T-helper 1 cell (primary cell): ENCODE results near the gene TMEM213.

Experiments used
- DNase-seq, 5 donors: peaks; one replicate each; pipeline ENCODE4 v3.0.0-alpha.2; 2012 to 2020

TMEM213 gene

GRCh38 chr7:138843632-138844580, 46.1 kb downstream of the TMEM213 start:
- no peak for DNase-seq

- no peak for DNase-seq
These were observed 47.9 kb downstream of the TMEM213 start for GRCh38 chr7:138845711-138846110.

GRCh38 chr7:138848056-138848980, 50.5 kb downstream of the TMEM213 start:
- DNase-seq: no peak

DNA sequence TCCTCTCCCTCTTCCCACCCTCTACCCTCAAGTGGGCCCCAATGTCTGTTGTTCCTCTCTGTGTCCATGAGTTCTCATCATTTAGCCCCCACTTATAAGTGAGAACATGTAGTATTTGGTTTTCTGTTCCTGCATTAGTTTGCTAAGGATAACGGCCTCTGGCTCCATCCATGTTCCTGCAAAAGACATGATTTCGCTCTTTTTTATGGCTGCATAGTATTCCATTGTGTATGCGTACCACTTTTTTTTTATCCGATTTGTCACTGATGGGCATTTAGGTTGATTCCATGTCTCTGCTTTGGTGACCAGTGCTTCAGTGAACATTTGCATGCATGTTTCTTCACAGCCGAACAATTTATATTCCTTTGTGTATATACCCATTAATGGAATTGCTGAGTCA, 51.9 kb downstream of the TMEM213 start:
- DNase-seq: no peak

DNA sequence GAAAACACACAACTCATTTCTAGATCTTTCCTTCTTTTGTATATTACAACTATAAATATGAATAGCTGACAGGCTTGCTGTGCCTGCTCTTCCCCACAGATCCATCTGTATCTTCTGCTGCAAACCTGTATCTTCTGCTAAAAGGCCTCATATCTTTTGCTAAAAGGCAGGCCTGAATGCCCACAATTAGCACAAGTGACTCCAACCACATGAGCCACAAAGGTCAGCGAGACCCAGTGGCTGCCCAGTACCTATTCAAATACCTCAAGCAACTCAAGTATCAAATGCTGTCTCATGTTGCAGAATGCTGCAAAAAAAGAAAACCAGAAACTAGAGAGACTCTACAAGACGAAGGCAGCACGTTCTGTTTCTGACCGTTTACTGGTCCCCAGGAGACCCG, 54.7 kb downstream of the TMEM213 start:
- DNase-seq: no peak

- no peak for DNase-seq
These were observed 55.7 kb downstream of the TMEM213 start for GRCh38 chr7:138853448-138853847.

DNA sequence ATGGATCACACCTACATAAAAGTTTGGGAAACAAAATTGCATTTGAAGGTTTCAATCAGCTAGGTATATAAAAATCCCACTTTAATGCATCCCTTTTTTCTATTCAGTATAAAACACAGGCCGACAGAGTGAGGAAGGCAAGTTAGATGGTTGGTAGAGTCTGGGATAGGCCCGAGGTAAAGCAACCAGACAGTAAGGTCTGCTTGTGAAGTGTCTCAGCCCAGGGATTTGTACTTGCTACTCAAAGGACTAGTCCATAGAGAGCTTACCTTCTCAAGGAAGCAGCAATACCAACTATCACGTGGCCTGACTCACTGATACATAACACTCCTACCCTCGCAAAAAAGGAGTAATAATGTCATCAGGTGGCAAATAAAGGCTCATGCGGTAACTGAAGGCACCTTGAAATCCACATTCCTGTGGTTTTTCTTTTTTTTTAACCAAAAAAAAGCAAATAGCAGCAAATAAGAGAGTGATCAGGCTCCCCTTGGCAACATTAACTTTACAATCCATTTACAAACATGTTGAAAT, 56.4 kb downstream of the TMEM213 start:
- DNase-seq: no peak

DNA sequence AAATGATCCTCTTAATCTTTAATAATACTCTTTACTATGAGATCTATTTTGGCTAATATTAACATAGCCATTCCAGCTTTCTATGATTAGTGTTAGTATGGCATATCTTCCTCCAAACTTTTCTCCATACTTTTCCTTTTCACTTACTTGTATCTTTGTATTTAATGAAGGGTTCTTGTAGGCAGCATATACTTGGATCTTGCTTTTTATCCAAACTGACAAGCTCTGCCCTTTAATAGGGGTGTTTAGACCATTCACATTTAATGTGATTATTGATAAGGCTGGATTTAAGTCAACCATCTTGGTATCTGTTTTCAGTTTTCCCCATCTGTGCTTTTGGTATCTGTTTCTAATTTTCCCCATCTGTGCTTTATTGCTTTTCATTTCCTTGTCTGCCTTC, 59.9 kb downstream of the TMEM213 start:
- DNase-seq: no peak

- no peak for DNase-seq
These were observed 63.3 kb downstream of the TMEM213 start for GRCh38 chr7:138861051-138861450.

DNA sequence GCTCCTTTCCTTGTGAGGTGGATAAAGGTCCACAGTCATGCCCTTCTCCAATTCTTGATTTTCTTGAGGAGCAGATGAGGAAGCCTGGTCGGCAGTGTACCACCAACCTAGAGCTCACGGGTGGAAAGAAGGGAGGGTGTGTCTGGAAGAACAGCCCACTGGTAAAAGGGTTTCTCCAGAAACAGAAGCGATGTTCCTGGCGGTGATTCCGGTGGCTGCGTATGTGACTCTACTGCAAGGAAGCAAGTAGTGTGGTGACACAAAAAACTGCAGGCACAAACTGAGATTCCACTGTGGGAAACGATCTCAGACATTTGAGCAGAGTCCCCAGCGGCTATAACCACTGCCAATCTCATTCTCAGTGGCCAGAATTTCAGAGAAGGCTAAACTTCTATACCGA, 66.1 kb downstream of the TMEM213 start:
- DNase-seq: no peak

- DNase-seq: peak in 1 of 5 donors; percentile 65
These were observed 66.9 kb downstream of the TMEM213 start for GRCh38 chr7:138864667-138865066.

- DNase-seq: peak in 2 of 5 donors; percentile 28 to 87
These were observed 68.0 kb downstream of the TMEM213 start for GRCh38 chr7:138865843-138866242.

GRCh38 chr7:138866353-138866752, 68.6 kb downstream of the TMEM213 start:
- no peak for DNase-seq

GRCh38 chr7:138867744-138868143, 70.0 kb downstream of the TMEM213 start:
- no peak for DNase-seq

DNA sequence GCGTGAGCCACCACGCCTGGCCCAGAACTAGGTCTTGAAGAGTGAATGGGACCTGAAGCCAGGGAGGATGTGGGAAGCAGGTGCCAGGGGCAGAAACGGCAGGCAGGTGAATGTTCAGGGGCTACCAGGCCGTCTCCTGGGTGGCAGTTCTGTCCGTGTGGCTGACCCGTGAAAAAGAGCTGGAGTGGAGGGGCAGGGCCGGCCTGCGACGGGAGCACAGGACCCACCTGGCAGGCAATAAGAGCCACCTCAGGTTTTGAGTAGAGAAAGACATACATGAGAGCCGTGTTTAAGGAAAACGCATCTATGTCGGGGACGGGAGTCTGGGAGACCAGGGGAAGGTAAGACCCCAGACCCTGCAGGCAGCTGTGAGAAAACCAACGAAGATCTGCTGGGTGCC, 70.9 kb downstream of the TMEM213 start:
- no peak for DNase-seq

DNA sequence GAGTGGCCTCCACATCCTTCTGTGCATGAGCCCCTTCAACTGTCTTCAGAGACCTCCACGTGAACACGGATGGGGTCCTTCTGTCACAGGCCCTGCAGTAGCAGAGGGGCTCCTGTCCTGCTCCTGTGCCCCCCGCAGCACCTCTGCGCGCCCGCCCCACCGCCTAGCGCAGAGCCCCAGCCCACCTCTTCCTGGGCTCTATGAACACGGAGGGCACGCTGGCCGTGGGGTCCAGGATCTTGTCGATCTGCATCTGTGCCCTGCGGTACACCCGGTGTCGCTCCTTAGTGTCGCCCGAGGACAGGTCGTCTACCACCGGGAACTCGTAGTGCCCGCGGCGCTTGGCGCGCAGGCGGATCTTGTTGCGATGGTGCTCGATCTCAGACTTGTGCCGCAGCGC, 71.6 kb downstream of the TMEM213 start:
- no peak for DNase-seq

- no peak for DNase-seq
These were observed 73.4 kb downstream of the TMEM213 start for GRCh38 chr7:138871065-138871813.

DNA sequence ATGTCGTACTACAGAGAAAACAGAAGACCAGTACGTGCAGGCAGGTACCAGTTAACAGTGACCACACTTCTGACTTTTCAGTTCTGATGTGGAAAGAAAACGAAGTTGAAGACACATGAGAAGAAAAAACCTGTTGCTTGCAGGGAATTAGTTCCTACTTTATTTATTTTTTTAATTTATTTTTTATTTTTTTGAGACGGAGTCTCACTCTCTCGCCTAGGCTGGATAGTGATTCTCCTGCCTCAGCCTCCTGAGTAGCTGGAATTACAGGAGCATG, 74.0 kb downstream of the TMEM213 start:
- DNase-seq: no peak

DNA sequence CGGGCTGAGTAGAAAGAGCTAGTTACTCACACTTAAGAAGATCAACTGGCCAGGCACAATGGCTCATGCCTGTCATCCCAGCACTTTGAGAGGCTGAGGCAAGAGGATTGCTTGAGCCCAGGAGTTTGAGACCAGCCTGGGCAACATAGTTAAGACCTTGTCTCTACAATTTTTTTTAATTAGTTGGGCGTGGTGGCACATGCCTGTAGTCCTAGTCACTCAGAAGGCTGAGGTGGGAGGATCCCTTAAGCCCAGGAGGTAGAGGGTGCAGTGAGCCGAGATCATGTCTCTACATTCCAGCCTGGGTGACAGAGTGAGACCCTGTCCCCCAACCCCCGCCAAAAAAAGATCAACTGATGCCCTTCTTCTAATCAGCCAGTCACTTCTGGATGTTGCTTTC, 74.8 kb downstream of the TMEM213 start:
- DNase-seq: no peak

GRCh38 chr7:138873220-138873892, 75.6 kb downstream of the TMEM213 start:
- DNase-seq: no peak

DNA sequence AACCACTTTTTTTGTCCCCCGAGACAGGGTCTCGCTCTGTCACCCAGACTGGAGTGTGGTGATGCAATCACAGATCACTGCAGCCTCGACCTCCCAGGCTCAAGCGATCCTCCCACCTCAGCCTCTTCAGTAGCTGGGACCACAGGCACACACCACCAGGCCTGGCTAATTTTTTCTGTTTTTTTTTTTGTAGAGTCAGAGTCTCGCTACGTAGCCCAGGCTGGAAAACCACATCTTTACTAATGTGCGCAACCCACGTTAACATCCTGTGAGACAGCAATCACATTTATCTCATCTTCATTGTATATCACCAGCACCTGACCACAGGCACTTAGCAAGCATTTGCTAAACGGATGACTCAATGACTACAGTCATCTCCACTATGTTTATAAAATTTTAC, 78.0 kb downstream of the TMEM213 start:
- DNase-seq: peak in 4 of 5 donors; percentile 25 to 94 (median 31)

GRCh38 chr7:138876326-138876725, 78.5 kb downstream of the TMEM213 start:
- DNase-seq: no peak
